GM19395 (cell line): Measurements from ENCODE around the gene RTCB.

Experiments
- ATAC-seq: cut with Tn5 transposase; IDR thresholded peaks from one replicate; pipeline ENCODE4 v1.9.1; 2021; ENCODE audit warnings: mild to moderate bottlenecking, moderate library complexity; ENCODE audit not compliant: unreplicated experiment

Gene RTCB

GRCh38 chr22:32341122-32341740 lies 70.8 kb downstream of the RTCB start:
- no peak for ATAC-seq

GRCh38 chr22:32340411-32340810 lies 71.6 kb downstream of the RTCB start:
- no peak for ATAC-seq

GRCh38 chr22:32339190-32340012 lies 72.6 kb downstream of the RTCB start:
- ATAC-seq = no peak

- ATAC-seq = no peak
Observed at GRCh38 chr22:32338757-32339156, 73.3 kb downstream of the RTCB start.
